Upper lobe of left lung (tissue), 6 donors: ENCODE results near the gene TBC1D14. TPM values are rescaled to one million over a fixed set of nuclear protein-coding genes. Genes with fewer than 3 reads are reported as not detected.

Source experiments
- ATAC-seq, 2 donors: fragments of 200-7000 bp; cut with Tn5 transposase; one replicate each; pipeline ENCODE4 v1.9.1; 2022; ENCODE audit warnings: mild to moderate bottlenecking in 2 of 2, moderate library complexity in 2 of 2; ENCODE audit not compliant: low FRiP score in 2 of 2
- DNase-seq, 2 donors: peaks; one replicate each; pipeline ENCODE4 v3.0.0-alpha.2; 2019 to 2020
- H3K27ac ChIP-seq, 4 donors: fragments of 200-600 bp; sonication (generic); one replicate each; pipeline ENCODE4 v1.5.1; 2016 to 2019
- H3K27me3 ChIP-seq, 4 donors: fragments of 200-600 bp; sonication (generic); one replicate each; pipeline ENCODE4 v1.5.1; 2017 to 2019
- H3K36me3 ChIP-seq, 4 donors: fragments of 200-600 bp; sonication (generic); one replicate each; pipeline ENCODE4 v1.5.1; 2016 to 2019
- H3K4me1 ChIP-seq, 4 donors: fragments of 200-600 bp; sonication (generic); one replicate each; pipeline ENCODE4 v1.5.1; 2018 to 2019
- H3K4me3 ChIP-seq, 4 donors: fragments of 200-600 bp; sonication (generic); one replicate each; pipeline ENCODE4 v1.5.1; 2017 to 2019; ENCODE audit warnings: mild to moderate bottlenecking in 2 of 4, moderate library complexity in 1 of 4
- H3K9me3 ChIP-seq, 4 donors: fragments of 200-600 bp; sonication (generic); one replicate each; pipeline ENCODE4 v1.5.1; 2018 to 2019
- CTCF ChIP-seq, 6 experiments: fragments of 450-650 bp in 4 of 6; fragments of 200-600 bp in 2 of 6; sonication (generic) in 2 of 6; IDR thresholded peaks; one replicate each; pipeline ENCODE4 v1.5.1; 2016 to 2019; ENCODE audit warnings: antibody characterized with exemption in 6 of 6
- EP300 ChIP-seq, 4 donors: sonication (generic); formaldehyde crosslinking; IDR thresholded peaks; one replicate each; pipeline ENCODE4 v1.5.1; 2017; ENCODE audit warnings: antibody characterized with exemption in 4 of 4, control low read depth in 2 of 4
- POLR2A ChIP-seq, 4 donors: fragments of 450-650 bp; IDR thresholded peaks; one replicate each; pipeline ENCODE4 v1.5.1; 2016 to 2017; ENCODE audit warnings: antibody characterized with exemption in 4 of 4, mild to moderate bottlenecking in 2 of 4
- POLR2AphosphoS5 ChIP-seq, 2 donors: sonication (generic); formaldehyde crosslinking; IDR thresholded peaks; one replicate each; pipeline ENCODE4 v1.5.1; 2017; ENCODE audit warnings: antibody characterized with exemption in 2 of 2
- WGBS, 2 donors: methylation state at CpG; one replicate each; pipeline ENCODE4 v1.1.5; 2017 to 2018; 5-methylcytosine and 5-hydroxymethylcytosine counted together
- total RNA-seq, 6 donors: library from RNA; depleted of rRNA in 4 of 6; stranded (reverse); fragments of >200 nt in 4 of 6; gene quantifications; one replicate each; pipeline versions ENCODE4 v1.1.0 to v1.2.1, GENCODE V29; 2016 to 2021
- donor health status: DM: no; HTN: no; CAD: no; lungs with moderate emphysema.
- donor health status: DM: no; HTN: yes; CAD: no; lungs with severe emphysema.

TBC1D14 gene
- total RNA-seq, 6 donors from 2014 or later, result 47.7 to 61.8 (median 57.8) TPM

GRCh38 chr4:7041801-7042502, 132.3 kb downstream of the TBC1D14 start:
- H3K27ac ChIP-seq, result peak overlapping the region; percentile 75 to 86 (median 84)
- 15% methylated on average over 37 to 40 of the region's 42 CpGs for WGBS, 2 donors
- no peak for ATAC-seq
- DNase-seq, result peak in 1 of 2 donors; percentile 79
- peak overlapping the region; percentile 63 to 87 (median 72) for H3K4me3 ChIP-seq
- H3K27me3 ChIP-seq, result no peaks in the 10 kb centered on the region
- TF ChIP-seq EP300 (IDR thresholded peaks at IDR 0.05), result no peak
- no peak for TF ChIP-seq POLR2A (IDR thresholded peaks at IDR 0.05)
- TF ChIP-seq POLR2AphosphoS5 (IDR thresholded peaks at IDR 0.05), result no peak
- TF ChIP-seq CTCF (IDR thresholded peaks at IDR 0.05), result no peak
- H3K36me3 ChIP-seq, result no peaks in the 10 kb centered on the region
- H3K9me3 ChIP-seq, result no peaks in the 10 kb centered on the region
- H3K4me1 ChIP-seq, result peaks cover 27 to 47% (median 39%) of the 10 kb centered on the region in 4 donors

- 0 to 2% methylated on average over 9 to 43 of the region's 90 CpGs for WGBS, 2 donors
- peaks cover 27 to 50% (median 39%) of the 10 kb centered on the region in 4 donors for H3K4me1 ChIP-seq
Observed at GRCh38 chr4:7042503-7043283, 133.1 kb downstream of the TBC1D14 start.

GRCh38 chr4:7043284-7044136, 133.9 kb downstream of the TBC1D14 start, which contains the start of gene TADA2B:
Gene TADA2B (plus strand): TSS chr4:7043372. CDS start chr4:7043580, 208 bp downstream.
- DNase-seq (peak; percentile 47 to 93), ATAC-seq (peak in 1 of 2 donors; percentile 22)
- Histone ChIP-seq H3K36me3 (peaks cover 0 to 1% (median 0%) of the 10 kb centered on the region in 4 donors), H3K4me1 (peaks cover 27 to 50% (median 39%) of the 10 kb centered on the region in 4 donors), H3K27ac (peak within 1 kb of the TSS; percentile 86 to 96 (median 95)), H3K4me3 (peak within 1 kb of the TSS; percentile 76 to 99 (median 92)), H3K9me3 (no peaks in the 10 kb centered on the region), H3K27me3 (no peaks in the 10 kb centered on the region)
- WGBS, 2 donors, result 0 to 1% methylated on average over 20 to 31 of the region's 119 CpGs
- peak in 2 of 4 donors; percentile 28 to 33 for TF ChIP-seq POLR2A (IDR thresholded peaks at IDR 0.05)
- peak in 1 of 6 experiments; percentile 18 for TF ChIP-seq CTCF (IDR thresholded peaks at IDR 0.05)
- no peak for TF ChIP-seq EP300 (IDR thresholded peaks at IDR 0.05)
- no peak for TF ChIP-seq POLR2AphosphoS5 (IDR thresholded peaks at IDR 0.05)

More at GRCh38 chr4:7042503-7043283, 133.1 kb downstream of the TBC1D14 start:
- Histone ChIP-seq H3K4me3 (peak overlapping the region; percentile 63 to 87 (median 72)), H3K36me3 (no peaks in the 10 kb centered on the region), H3K27me3 (no peaks in the 10 kb centered on the region), H3K27ac (peak overlapping the region; percentile 75 to 86 (median 84)), H3K9me3 (no peaks in the 10 kb centered on the region)
- TF ChIP-seq POLR2AphosphoS5 (IDR thresholded peaks at IDR 0.05) (peak; percentile 21 to 54), POLR2A (IDR thresholded peaks at IDR 0.05) (peak in 2 of 4 donors; percentile 46 to 54), CTCF (IDR thresholded peaks at IDR 0.05) (peak; percentile 34 to 96 (median 92)), EP300 (IDR thresholded peaks at IDR 0.05) (no peak)
- DNase-seq (peak; percentile 98 to 99), ATAC-seq (peak; percentile 96 to 97)

GRCh38 chr4:7044137-7044930, 134.7 kb downstream of the TBC1D14 start:
- Histone ChIP-seq H3K27me3 (no peaks in the 10 kb centered on the region), H3K9me3 (no peaks in the 10 kb centered on the region), H3K4me1 (peaks cover 27 to 50% (median 39%) of the 10 kb centered on the region in 4 donors), H3K4me3 (peak overlapping the region; percentile 69 to 99 (median 92)), H3K27ac (peak overlapping the region; percentile 86 to 96 (median 95)), H3K36me3 (peaks cover 0 to 5% (median 0%) of the 10 kb centered on the region in 4 donors)
- DNase-seq, result no peak
- no peak for ATAC-seq
- 22 to 26% methylated on average over 27 to 29 of the region's 29 CpGs for WGBS, 2 donors
- no peak for TF ChIP-seq EP300 (IDR thresholded peaks at IDR 0.05)
- no peak for TF ChIP-seq POLR2A (IDR thresholded peaks at IDR 0.05)
- no peak for TF ChIP-seq CTCF (IDR thresholded peaks at IDR 0.05)
- no peak for TF ChIP-seq POLR2AphosphoS5 (IDR thresholded peaks at IDR 0.05)
